GM12878 (cell line): ENCODE data around the gene CDKN3.

Source experiments
- MEF2A ChIP-seq: IDR thresholded peaks from 2 replicates; pipeline ENCODE4 v1.6.1; 2011; ENCODE audit warnings: low read depth, mild to moderate bottlenecking, low read length, moderate library complexity; ENCODE audit not compliant: insufficient read depth
- ZNF622 ChIP-seq: fragments of 450-650 bp; IDR thresholded peaks from 2 replicates; pipeline ENCODE4 v1.6.1; 2017; ENCODE audit warnings: mild to moderate bottlenecking, inconsistent platforms
- TF ChIP-seq, protein P1 (sequence below): IDR thresholded peaks from 2 replicates; pipeline ENCODE4 v1.6.1; 2011; ENCODE audit warnings: low read depth, mild to moderate bottlenecking, low read length, moderate library complexity, borderline replicate concordance; ENCODE audit errors: extremely low read depth
- TF ChIP-seq, protein P2 (sequence below), 3 experiments: IDR thresholded peaks in 2 of 3; conservative IDR thresholded peaks in 1 of 3; 2 replicates each; pipeline ENCODE4 v1.5.1; 2011; ENCODE audit warnings: low read depth in 3 of 3, low read length in 3 of 3, mild to moderate bottlenecking in 3 of 3, control low read depth in 2 of 3, moderate library complexity in 2 of 3, inconsistent platforms in 1 of 3, mixed read lengths in 1 of 3; ENCODE audit not compliant: control insufficient read depth in 2 of 3, insufficient read depth in 1 of 3; ENCODE audit errors: extremely low read depth in 1 of 3

DNA sequence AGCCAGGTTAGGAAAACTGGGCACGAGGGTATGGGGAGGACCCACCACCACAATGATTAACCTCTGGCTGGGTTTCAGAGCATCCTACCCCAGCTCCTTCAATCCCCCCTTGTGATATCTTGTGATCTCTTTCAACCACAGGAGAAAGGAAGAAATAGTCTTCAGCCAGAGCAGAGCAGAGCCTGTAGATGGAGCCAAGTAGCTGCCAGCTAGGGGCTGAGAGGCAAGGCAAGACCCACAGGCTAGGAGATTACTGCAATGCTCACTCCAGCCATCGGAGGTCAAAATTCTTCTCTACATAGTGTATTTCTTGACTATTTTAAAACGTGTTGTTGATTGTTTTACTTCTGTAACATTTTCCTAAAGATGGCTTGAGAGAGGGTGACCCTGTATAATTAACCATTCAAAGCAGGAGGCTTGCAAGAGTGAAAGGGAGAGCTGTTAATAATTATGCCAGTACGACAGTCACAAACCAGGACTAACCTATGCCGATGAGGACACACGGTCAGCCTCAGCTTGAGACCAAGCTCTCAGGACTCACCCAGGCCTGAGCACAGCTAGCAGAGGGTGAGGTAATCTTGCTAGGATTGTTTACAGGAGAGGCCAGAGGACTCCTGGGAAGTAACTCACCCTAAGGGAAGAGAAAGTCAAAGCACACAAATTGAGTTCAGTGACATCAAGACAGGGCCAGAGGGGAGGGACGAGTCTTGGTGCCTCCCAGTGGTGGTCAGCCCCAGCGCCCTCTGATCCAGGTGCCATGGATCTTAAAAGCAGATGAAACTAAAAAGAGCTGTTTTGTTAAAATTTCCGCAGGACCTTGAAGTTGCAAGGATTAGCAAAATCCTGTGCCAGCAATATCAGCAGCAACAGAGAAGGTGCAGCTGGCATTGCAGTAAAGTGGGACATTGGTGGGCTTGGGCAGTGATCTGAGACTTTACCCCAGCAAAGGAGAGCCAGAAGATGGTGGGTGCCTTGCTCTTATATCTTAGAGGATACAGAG, 29.8 kb upstream of the CDKN3 start:
- TF ChIP-seq, protein P1, sequence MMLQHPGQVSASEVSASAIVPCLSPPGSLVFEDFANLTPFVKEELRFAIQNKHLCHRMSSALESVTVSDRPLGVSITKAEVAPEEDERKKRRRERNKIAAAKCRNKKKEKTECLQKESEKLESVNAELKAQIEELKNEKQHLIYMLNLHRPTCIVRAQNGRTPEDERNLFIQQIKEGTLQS: no peak
- TF ChIP-seq, protein P2, sequence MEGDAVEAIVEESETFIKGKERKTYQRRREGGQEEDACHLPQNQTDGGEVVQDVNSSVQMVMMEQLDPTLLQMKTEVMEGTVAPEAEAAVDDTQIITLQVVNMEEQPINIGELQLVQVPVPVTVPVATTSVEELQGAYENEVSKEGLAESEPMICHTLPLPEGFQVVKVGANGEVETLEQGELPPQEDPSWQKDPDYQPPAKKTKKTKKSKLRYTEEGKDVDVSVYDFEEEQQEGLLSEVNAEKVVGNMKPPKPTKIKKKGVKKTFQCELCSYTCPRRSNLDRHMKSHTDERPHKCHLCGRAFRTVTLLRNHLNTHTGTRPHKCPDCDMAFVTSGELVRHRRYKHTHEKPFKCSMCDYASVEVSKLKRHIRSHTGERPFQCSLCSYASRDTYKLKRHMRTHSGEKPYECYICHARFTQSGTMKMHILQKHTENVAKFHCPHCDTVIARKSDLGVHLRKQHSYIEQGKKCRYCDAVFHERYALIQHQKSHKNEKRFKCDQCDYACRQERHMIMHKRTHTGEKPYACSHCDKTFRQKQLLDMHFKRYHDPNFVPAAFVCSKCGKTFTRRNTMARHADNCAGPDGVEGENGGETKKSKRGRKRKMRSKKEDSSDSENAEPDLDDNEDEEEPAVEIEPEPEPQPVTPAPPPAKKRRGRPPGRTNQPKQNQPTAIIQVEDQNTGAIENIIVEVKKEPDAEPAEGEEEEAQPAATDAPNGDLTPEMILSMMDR (IDR thresholded peaks at IDR 0.05 in 2 of 3, conservative IDR thresholded peaks at IDR 0.05 in 1 of 3; ENCODE audit: control insufficient read depth in 2 of 3, extremely low read depth in 1 of 3, insufficient read depth in 1 of 3, low read depth in 3 of 3, low read length in 3 of 3): peak; percentile 54 to 74 (median 58); a peak in 5 of 6 replicates
- no peak for TF ChIP-seq ZNF622
- no peak for TF ChIP-seq MEF2A
